Stimulated activated CD4-positive, alpha-beta T cell treated with anti-CD3 and anti-CD28 coated beads, Interleukin-1b, Interleukin-23, amount 100 ng/mL, for 1 hour (primary cell): ENCODE data around the gene PTGR2.
"Not testable (repeated sequence)": the region's sequence is repeated elsewhere in the genome, so short reads cannot be mapped to it uniquely, and the experiment has no call there.

Experiments used
- DNase-seq, 2 donors: peaks; one replicate each; pipeline ENCODE4 v3.0.0-alpha.2; 2020; ENCODE audit warnings: low read depth in 2 of 2

PTGR2 gene

GRCh38 chr14:73833034-73833433, 18.6 kb upstream of the PTGR2 start:
- no peak for DNase-seq

GRCh38 chr14:73833530-73834260, 17.9 kb upstream of the PTGR2 start:
- DNase-seq, result no peak

GRCh38 chr14:73834261-73834625, 17.4 kb upstream of the PTGR2 start:
- no peak for DNase-seq

GRCh38 chr14:73838293-73839034, 13.2 kb upstream of the PTGR2 start:
- DNase-seq, result not testable (repeated sequence)

GRCh38 chr14:73842201-73842600, 9.4 kb upstream of the PTGR2 start:
- DNase-seq, result no peak

- DNase-seq, result no peak
These were observed 8.8 kb upstream of the PTGR2 start for GRCh38 chr14:73842851-73843250.

GRCh38 chr14:73843296-73843695, 8.3 kb upstream of the PTGR2 start:
- no peak for DNase-seq

- DNase-seq, result no peak
These were observed 4.7 kb upstream of the PTGR2 start for GRCh38 chr14:73846947-73847346.

GRCh38 chr14:73851000-73851399, 631 bp upstream of the PTGR2 start:
- DNase-seq, result no peak

- DNase-seq, result no peak
These were observed 7.5 kb downstream of the PTGR2 start for GRCh38 chr14:73859145-73859544.

GRCh38 chr14:73861073-73861472, 9.4 kb downstream of the PTGR2 start:
- no peak for DNase-seq

GRCh38 chr14:73862480-73862879, 10.8 kb downstream of the PTGR2 start:
- no peak for DNase-seq

GRCh38 chr14:73863209-73863608, 11.6 kb downstream of the PTGR2 start:
- DNase-seq, result no peak

GRCh38 chr14:73865534-73866113, 14.0 kb downstream of the PTGR2 start:
- no peak for DNase-seq

- not testable (repeated sequence) for DNase-seq
These were observed 18.1 kb downstream of the PTGR2 start for GRCh38 chr14:73869754-73870153.

GRCh38 chr14:73870525-73871235, 19.0 kb downstream of the PTGR2 start:
- DNase-seq, result no peak

- no peak for DNase-seq
These were observed 22.0 kb downstream of the PTGR2 start for GRCh38 chr14:73873660-73874059.

GRCh38 chr14:73877790-73878189, 26.2 kb downstream of the PTGR2 start:
- DNase-seq, result no peak

GRCh38 chr14:73878436-73878835, 26.8 kb downstream of the PTGR2 start:
- DNase-seq, result no peak

- no peak for DNase-seq
These were observed 27.4 kb downstream of the PTGR2 start for GRCh38 chr14:73879027-73879426.

- DNase-seq, result no peak
These were observed 33.0 kb downstream of the PTGR2 start for GRCh38 chr14:73884438-73885190.
